ENCODE measurements around the gene PLCG1. TPM values are rescaled to one million over a fixed set of nuclear protein-coding genes. Genes with fewer than 3 reads are reported as not detected.

The PLCG1 gene
- total and polyA plus RNA-seq, 4 donors: 2.0 to 30.4 (median 16.1) TPM

DNA sequence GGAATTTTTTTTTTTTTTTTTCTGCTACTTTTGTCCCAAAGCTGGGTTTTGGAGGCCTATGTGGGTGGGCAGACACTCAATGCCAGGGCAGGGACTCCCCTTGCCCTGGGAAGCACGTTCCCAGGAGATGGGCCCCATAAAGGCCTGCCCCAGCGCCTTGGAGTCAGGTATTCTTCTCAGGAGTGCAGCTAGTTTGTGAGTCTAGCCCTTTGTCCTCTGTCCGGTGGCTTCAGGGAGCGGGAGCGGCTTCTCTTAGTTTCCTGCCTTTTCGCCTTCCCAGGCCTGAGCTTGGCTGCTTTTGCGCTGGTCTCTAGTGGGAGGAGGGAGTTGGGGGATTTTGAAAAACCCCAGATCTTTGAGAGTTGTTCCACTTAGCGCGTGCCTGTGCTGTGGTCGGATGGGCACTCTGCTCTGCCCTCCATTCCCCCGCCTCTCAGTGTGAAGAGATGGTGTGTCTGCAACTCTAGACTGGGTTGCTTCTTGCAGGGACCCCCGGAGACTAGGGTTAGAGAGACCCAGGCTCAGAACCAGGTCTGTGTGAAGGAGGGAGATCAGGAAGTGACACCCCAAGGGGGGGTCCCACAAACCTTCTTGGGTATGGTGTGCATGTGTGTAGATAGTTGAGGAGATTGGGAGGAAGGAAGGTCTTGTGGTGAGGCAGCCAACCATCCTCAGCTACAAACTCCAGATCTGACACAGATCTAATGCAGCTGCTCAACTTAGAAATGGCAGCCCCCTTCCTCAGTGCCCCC is 1.3 kb downstream of the PLCG1 start:
- no peaks in the 10 kb centered on the region for H3K36me3 ChIP-seq (ENCODE audit: control insufficient read depth in 4 of 4, insufficient read depth in 3 of 4, low read depth in 1 of 4, low read length in 3 of 4)
- no peak for TF ChIP-seq ATF3 (IDR thresholded peaks at IDR 0.05)
- no peak for TF ChIP-seq RAD21 (IDR thresholded peaks at IDR 0.05)
- TF ChIP-seq JUND (IDR thresholded peaks at IDR 0.05): no peak
- no peak for TF ChIP-seq YY1 (IDR thresholded peaks at IDR 0.05)
- no peak for TF ChIP-seq MAX (IDR thresholded peaks at IDR 0.05)
- TF ChIP-seq EGR1 (IDR thresholded peaks at IDR 0.05; ENCODE audit: low read depth in 2 of 2): no peak
- no peak for TF ChIP-seq HNF4G (IDR thresholded peaks at IDR 0.05)
- no peak for TF ChIP-seq FOXA2 (IDR thresholded peaks at IDR 0.05)
- TF ChIP-seq, protein P1, sequence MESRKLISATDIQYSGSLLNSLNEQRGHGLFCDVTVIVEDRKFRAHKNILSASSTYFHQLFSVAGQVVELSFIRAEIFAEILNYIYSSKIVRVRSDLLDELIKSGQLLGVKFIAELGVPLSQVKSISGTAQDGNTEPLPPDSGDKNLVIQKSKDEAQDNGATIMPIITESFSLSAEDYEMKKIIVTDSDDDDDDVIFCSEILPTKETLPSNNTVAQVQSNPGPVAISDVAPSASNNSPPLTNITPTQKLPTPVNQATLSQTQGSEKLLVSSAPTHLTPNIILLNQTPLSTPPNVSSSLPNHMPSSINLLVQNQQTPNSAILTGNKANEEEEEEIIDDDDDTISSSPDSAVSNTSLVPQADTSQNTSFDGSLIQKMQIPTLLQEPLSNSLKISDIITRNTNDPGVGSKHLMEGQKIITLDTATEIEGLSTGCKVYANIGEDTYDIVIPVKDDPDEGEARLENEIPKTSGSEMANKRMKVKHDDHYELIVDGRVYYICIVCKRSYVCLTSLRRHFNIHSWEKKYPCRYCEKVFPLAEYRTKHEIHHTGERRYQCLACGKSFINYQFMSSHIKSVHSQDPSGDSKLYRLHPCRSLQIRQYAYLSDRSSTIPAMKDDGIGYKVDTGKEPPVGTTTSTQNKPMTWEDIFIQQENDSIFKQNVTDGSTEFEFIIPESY (IDR thresholded peaks at IDR 0.05): no peak
- TF ChIP-seq NR2F2 (IDR thresholded peaks at IDR 0.05): no peak
- no peak for TF ChIP-seq TAF1 (conservative IDR thresholded peaks at IDR 0.05)
- TF ChIP-seq RXRA (IDR thresholded peaks at IDR 0.05): no peak
- no peak for TF ChIP-seq FOXA1 (IDR thresholded peaks at IDR 0.05)
- TF ChIP-seq HNF4A (conservative IDR thresholded peaks at IDR 0.05): no peak
- TF ChIP-seq, protein P2, sequence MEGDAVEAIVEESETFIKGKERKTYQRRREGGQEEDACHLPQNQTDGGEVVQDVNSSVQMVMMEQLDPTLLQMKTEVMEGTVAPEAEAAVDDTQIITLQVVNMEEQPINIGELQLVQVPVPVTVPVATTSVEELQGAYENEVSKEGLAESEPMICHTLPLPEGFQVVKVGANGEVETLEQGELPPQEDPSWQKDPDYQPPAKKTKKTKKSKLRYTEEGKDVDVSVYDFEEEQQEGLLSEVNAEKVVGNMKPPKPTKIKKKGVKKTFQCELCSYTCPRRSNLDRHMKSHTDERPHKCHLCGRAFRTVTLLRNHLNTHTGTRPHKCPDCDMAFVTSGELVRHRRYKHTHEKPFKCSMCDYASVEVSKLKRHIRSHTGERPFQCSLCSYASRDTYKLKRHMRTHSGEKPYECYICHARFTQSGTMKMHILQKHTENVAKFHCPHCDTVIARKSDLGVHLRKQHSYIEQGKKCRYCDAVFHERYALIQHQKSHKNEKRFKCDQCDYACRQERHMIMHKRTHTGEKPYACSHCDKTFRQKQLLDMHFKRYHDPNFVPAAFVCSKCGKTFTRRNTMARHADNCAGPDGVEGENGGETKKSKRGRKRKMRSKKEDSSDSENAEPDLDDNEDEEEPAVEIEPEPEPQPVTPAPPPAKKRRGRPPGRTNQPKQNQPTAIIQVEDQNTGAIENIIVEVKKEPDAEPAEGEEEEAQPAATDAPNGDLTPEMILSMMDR (IDR thresholded peaks at IDR 0.05; ENCODE audit: low read depth, low read length, missing input control): no peak
- H3K9ac ChIP-seq (ENCODE audit: low read depth in 1 of 2, low read length in 2 of 2): peak overlapping the region; percentile 2 to 85
- peak overlapping the region; percentile 80 to 92 for H3K27ac ChIP-seq (ENCODE audit: low read depth in 1 of 2, low read length in 2 of 2)
- H3K4me3 ChIP-seq (ENCODE audit: low read depth in 1 of 3, low read length in 3 of 3): peak overlapping the region; percentile 45 to 90 (median 72)
- 61% methylated on average over 12 of the region's 12 CpGs for WGBS
- H3K27me3 ChIP-seq (ENCODE audit: control insufficient read depth in 4 of 4, insufficient read depth in 4 of 4, low read length in 3 of 4): no peaks in the 10 kb centered on the region
- H3K4me1 ChIP-seq (ENCODE audit: control insufficient read depth in 4 of 4, insufficient read depth in 4 of 4, low read length in 3 of 4): peaks cover 0 to 27% (median 13%) of the 10 kb centered on the region in 4 donors
- no peaks in the 10 kb centered on the region for H3K9me3 ChIP-seq (ENCODE audit: control insufficient read depth in 4 of 4, low read length in 3 of 4)
- DNase-seq (ENCODE audit: low spot score): no peak

DNA sequence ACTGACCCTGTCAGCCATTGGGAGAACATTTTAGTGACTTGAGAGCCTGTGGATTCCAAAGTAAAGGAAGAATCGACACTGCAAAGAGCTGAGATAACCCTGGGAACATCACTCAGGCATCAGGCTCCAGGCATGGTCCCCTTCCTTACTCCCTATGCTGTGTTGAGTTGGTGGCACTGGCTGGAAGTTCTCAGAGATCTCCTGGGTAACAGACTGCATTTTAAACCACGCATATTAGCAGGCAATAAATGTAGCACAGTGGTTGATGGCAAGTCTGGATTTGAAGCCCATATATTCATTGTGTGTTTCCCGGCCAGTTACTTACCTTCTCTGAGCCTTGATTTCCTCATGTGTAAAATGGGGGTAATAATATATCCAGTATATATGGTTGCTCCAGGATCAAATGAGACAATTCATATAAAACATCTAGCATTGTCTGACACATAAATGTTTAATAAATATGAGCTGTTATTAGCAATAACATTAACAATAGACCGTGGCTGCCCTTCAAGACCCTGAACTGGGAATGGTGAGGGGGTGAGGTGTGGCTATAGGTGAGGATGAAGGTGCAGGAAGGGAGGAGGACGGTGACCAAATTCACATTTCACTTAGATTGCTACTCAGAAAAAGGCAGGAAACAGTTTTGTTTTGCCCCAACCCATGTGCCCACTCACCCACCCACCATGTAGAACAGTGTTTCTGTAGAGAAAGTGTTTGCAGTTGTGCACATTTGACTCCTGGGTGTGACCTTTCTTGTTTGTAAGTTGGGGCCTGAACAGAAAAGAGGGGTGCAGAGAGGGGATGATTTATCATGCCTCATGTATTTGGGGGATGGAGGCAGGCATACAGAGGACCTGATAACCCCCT is 2.1 kb downstream of the PLCG1 start:
- Histone ChIP-seq H3K36me3 (ENCODE audit: control insufficient read depth in 4 of 4, insufficient read depth in 3 of 4, low read depth in 1 of 4, low read length in 3 of 4) (no peaks in the 10 kb centered on the region), H3K27ac (ENCODE audit: low read depth in 1 of 2, low read length in 2 of 2) (peak overlapping the region in 1 of 2 donors; percentile 92), H3K27me3 (ENCODE audit: control insufficient read depth in 4 of 4, insufficient read depth in 4 of 4, low read length in 3 of 4) (no peaks in the 10 kb centered on the region), H3K9me3 (ENCODE audit: control insufficient read depth in 4 of 4, low read length in 3 of 4) (no peaks in the 10 kb centered on the region), H3K9ac (ENCODE audit: low read depth in 1 of 2, low read length in 2 of 2) (no peak overlapping the region), H3K4me1 (ENCODE audit: control insufficient read depth in 4 of 4, insufficient read depth in 4 of 4, low read length in 3 of 4) (peaks cover 0 to 27% (median 13%) of the 10 kb centered on the region in 4 donors), H3K4me3 (ENCODE audit: low read depth in 1 of 3, low read length in 3 of 3) (no peak overlapping the region)
- WGBS: 78% methylated on average over 5 of the region's 5 CpGs
- DNase-seq (ENCODE audit: low spot score): no peak
- TF ChIP-seq FOXA1 (IDR thresholded peaks at IDR 0.05) (no peak), EGR1 (IDR thresholded peaks at IDR 0.05; ENCODE audit: low read depth in 2 of 2) (no peak), HNF4A (conservative IDR thresholded peaks at IDR 0.05) (no peak), TAF1 (conservative IDR thresholded peaks at IDR 0.05) (no peak), YY1 (IDR thresholded peaks at IDR 0.05) (no peak), MAX (IDR thresholded peaks at IDR 0.05) (no peak), RAD21 (IDR thresholded peaks at IDR 0.05) (no peak), JUND (IDR thresholded peaks at IDR 0.05) (no peak), GABPA (IDR thresholded peaks at IDR 0.05 in 1 of 2, conservative IDR thresholded peaks at IDR 0.05 in 1 of 2) (no peak), SP1 (IDR thresholded peaks at IDR 0.05) (no peak), RXRA (IDR thresholded peaks at IDR 0.05) (no peak), NR2F2 (IDR thresholded peaks at IDR 0.05) (no peak), HNF4G (IDR thresholded peaks at IDR 0.05) (no peak)
- TF ChIP-seq, protein P1 (IDR thresholded peaks at IDR 0.05): no peak
- TF ChIP-seq, protein P3, sequence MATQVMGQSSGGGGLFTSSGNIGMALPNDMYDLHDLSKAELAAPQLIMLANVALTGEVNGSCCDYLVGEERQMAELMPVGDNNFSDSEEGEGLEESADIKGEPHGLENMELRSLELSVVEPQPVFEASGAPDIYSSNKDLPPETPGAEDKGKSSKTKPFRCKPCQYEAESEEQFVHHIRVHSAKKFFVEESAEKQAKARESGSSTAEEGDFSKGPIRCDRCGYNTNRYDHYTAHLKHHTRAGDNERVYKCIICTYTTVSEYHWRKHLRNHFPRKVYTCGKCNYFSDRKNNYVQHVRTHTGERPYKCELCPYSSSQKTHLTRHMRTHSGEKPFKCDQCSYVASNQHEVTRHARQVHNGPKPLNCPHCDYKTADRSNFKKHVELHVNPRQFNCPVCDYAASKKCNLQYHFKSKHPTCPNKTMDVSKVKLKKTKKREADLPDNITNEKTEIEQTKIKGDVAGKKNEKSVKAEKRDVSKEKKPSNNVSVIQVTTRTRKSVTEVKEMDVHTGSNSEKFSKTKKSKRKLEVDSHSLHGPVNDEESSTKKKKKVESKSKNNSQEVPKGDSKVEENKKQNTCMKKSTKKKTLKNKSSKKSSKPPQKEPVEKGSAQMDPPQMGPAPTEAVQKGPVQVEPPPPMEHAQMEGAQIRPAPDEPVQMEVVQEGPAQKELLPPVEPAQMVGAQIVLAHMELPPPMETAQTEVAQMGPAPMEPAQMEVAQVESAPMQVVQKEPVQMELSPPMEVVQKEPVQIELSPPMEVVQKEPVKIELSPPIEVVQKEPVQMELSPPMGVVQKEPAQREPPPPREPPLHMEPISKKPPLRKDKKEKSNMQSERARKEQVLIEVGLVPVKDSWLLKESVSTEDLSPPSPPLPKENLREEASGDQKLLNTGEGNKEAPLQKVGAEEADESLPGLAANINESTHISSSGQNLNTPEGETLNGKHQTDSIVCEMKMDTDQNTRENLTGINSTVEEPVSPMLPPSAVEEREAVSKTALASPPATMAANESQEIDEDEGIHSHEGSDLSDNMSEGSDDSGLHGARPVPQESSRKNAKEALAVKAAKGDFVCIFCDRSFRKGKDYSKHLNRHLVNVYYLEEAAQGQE (IDR thresholded peaks at IDR 0.05): no peak

All from liver (tissue), 9 donors.